Keratinocyte (primary cell): Measurements from ENCODE around the gene HBD.

Source experiments
- CTCF ChIP-seq, 3 experiments: IDR thresholded peaks in 1 of 3; conservative IDR thresholded peaks in 1 of 3; optimal IDR thresholded peaks in 1 of 3; 2 replicates in 2 of 3; 3 replicates in 1 of 3; pipeline versions ENCODE3 to v1.5.1; 2011; ENCODE audit warnings: low read length in 3 of 3, mild to moderate bottlenecking in 3 of 3, moderate library complexity in 2 of 3, control low read depth in 1 of 3, inconsistent platforms in 1 of 3; ENCODE audit not compliant: insufficient read depth in 2 of 3; ENCODE audit errors: extremely low read depth in 1 of 3
- EZH2 ChIP-seq: IDR thresholded peaks from one replicate; pipeline ENCODE4 v1.6.1; 2012; ENCODE audit warnings: inconsistent platforms, mild to moderate bottlenecking, low read length, moderate library complexity

GRCh38 chr11:5200582-5200981 lies 33.7 kb downstream of the HBD start, which contains the start of gene OR51V1:
- TF ChIP-seq CTCF (optimal IDR thresholded peaks at IDR 0.05 in 1 of 3, IDR thresholded peaks at IDR 0.05 in 1 of 3, conservative IDR thresholded peaks at IDR 0.05 in 1 of 3; ENCODE audit: extremely low read depth in 1 of 3, insufficient read depth in 2 of 3, low read length in 3 of 3) (no peak), EZH2 (no peak)
